Vagina (tissue), 2 donors: ENCODE data around the gene MGAT5. TPM values are rescaled to one million over a fixed set of nuclear protein-coding genes. Genes with fewer than 3 reads are reported as not detected.
A peak's percentile ranks its signal among the peaks of the same experiment; 100 is the strongest.

ENCODE experiments used
- DNase-seq, 2 donors: peaks; one replicate each; pipeline ENCODE4 v3.0.0-alpha.2; 2017; ENCODE audit errors: extremely low spot score in 2 of 2
- H3K27ac ChIP-seq: fragments of 200-600 bp; sonication (generic); one replicate; pipeline ENCODE4 v1.5.1; 2019
- H3K27me3 ChIP-seq: fragments of 200-600 bp; sonication (generic); one replicate; pipeline ENCODE4 v1.5.1; 2019
- H3K36me3 ChIP-seq, 2 donors: fragments of 200-600 bp; sonication (generic); one replicate each; pipeline ENCODE4 v1.5.1; 2017 to 2019
- H3K4me1 ChIP-seq: fragments of 200-600 bp; sonication (generic); one replicate; pipeline ENCODE4 v1.5.1; 2019
- H3K4me3 ChIP-seq, 2 donors: fragments of 200-600 bp; sonication (generic); 1 replicate in 1 of 2; 2 replicates in 1 of 2; pipeline ENCODE4 v1.5.1; 2016 to 2019
- H3K9me3 ChIP-seq: fragments of 200-600 bp; sonication (generic); one replicate; pipeline ENCODE4 v1.5.1; 2019
- CTCF ChIP-seq, 3 experiments: fragments of 450-650 bp in 2 of 3; fragments of 200-600 bp in 1 of 3; sonication (generic) in 1 of 3; IDR thresholded peaks; one replicate each; pipeline ENCODE4 v1.5.1; 2017 to 2019; ENCODE audit warnings: antibody characterized with exemption in 3 of 3, mild to moderate bottlenecking in 2 of 3, moderate library complexity in 2 of 3
- POLR2A ChIP-seq, 2 donors: fragments of 450-650 bp; IDR thresholded peaks; one replicate each; pipeline ENCODE4 v1.6.1; 2017; ENCODE audit warnings: antibody characterized with exemption in 2 of 2, mild to moderate bottlenecking in 2 of 2, moderate library complexity in 2 of 2
- POLR2AphosphoS5 ChIP-seq, 2 donors: sonication (generic); formaldehyde crosslinking; IDR thresholded peaks; one replicate each; pipeline ENCODE4 v1.9.0; 2017; ENCODE audit warnings: antibody characterized with exemption in 2 of 2, mild to moderate bottlenecking in 2 of 2, low read depth in 1 of 2; ENCODE audit not compliant: insufficient read depth in 1 of 2
- intact Hi-C: fragments of 100-400 bp; cut with DNase I; formaldehyde crosslinking; loops from one replicate; pipeline ENCODE4 v1.15.1; 2023
- total RNA-seq: library from RNA; depleted of rRNA; stranded (reverse); fragments of >200 nt; gene quantifications from one replicate; pipeline ENCODE4 v1.2.3, GENCODE V29; 2016

The MGAT5 gene
- total RNA-seq, 1 donor from 2014 or later: 16.7 TPM

DNA sequence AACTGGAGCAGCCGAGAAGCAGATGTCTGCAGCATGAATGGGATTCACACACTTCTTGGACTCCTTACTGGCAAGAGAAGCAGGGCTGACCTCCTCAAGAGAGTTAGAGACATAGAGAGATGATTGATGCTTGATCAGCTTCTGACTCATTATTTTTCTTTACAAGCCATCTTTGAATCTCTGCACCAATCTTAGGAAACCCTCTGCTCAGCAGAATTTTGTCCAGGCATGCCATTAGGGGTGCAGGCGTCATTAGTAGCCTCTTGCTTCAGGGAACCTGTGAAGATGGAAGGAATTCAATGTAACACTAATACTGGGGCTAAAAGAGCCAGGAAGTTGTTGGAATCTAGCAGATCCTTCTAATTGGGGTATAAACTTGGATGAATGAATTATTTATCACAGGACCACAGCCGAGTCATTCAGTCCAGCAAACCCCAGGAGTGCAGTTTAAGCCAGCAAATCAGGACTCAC is 151.8 kb downstream of the MGAT5 start:
- Histone ChIP-seq H3K27ac (no peak overlapping the region), H3K36me3 (peaks cover 0 to 11% of the 10 kb centered on the region in 2 donors), H3K4me3 (no peak overlapping the region), H3K4me1 (peaks cover 52% of the 10 kb centered on the region), H3K27me3 (no peaks in the 10 kb centered on the region), H3K9me3 (no peaks in the 10 kb centered on the region)
- intact Hi-C loops: no loop called here
- no peak for DNase-seq
- TF ChIP-seq POLR2AphosphoS5 (IDR thresholded peaks at IDR 0.05; ENCODE audit: insufficient read depth in 1 of 2, low read depth in 1 of 2) (no peak), CTCF (IDR thresholded peaks at IDR 0.05) (no peak), POLR2A (IDR thresholded peaks at IDR 0.05) (no peak)

- Histone ChIP-seq H3K36me3 (peaks cover 0 to 11% of the 10 kb centered on the region in 2 donors), H3K27me3 (no peaks in the 10 kb centered on the region), H3K4me1 (peaks cover 52% of the 10 kb centered on the region), H3K27ac (no peak overlapping the region), H3K4me3 (no peak overlapping the region), H3K9me3 (no peaks in the 10 kb centered on the region)
- TF ChIP-seq POLR2A (IDR thresholded peaks at IDR 0.05): no peak
- peak in 1 of 2 donors; percentile 33 for TF ChIP-seq POLR2AphosphoS5 (IDR thresholded peaks at IDR 0.05; ENCODE audit: insufficient read depth in 1 of 2, low read depth in 1 of 2)
- intact Hi-C loops: no loop called here
- no peak for DNase-seq
These were observed 152.4 kb downstream of the MGAT5 start for GRCh38 chr2:134406311-134406710.

GRCh38 chr2:134406736-134407135 is 152.9 kb downstream of the MGAT5 start:
- no peaks in the 10 kb centered on the region for H3K9me3 ChIP-seq
- H3K4me3 ChIP-seq: no peak overlapping the region
- DNase-seq: no peak
- H3K36me3 ChIP-seq: peaks cover 0 to 11% of the 10 kb centered on the region in 2 donors
- H3K27me3 ChIP-seq: no peaks in the 10 kb centered on the region
- H3K27ac ChIP-seq: no peak overlapping the region
- peaks cover 52% of the 10 kb centered on the region for H3K4me1 ChIP-seq
- TF ChIP-seq POLR2A (IDR thresholded peaks at IDR 0.05): no peak
- no peak for TF ChIP-seq CTCF (IDR thresholded peaks at IDR 0.05)
- no peak for TF ChIP-seq POLR2AphosphoS5 (IDR thresholded peaks at IDR 0.05; ENCODE audit: insufficient read depth in 1 of 2, low read depth in 1 of 2)
- intact Hi-C loops: no loop called here

GRCh38 chr2:134407154-134407890 is 153.4 kb downstream of the MGAT5 start:
- peaks cover 48% of the 10 kb centered on the region for H3K4me1 ChIP-seq

GRCh38 chr2:134408386-134408785 is 154.5 kb downstream of the MGAT5 start:
- TF ChIP-seq POLR2AphosphoS5 (IDR thresholded peaks at IDR 0.05; ENCODE audit: insufficient read depth in 1 of 2, low read depth in 1 of 2) (no peak), POLR2A (IDR thresholded peaks at IDR 0.05) (no peak), CTCF (IDR thresholded peaks at IDR 0.05) (no peak)
- Histone ChIP-seq H3K27me3 (no peaks in the 10 kb centered on the region), H3K9me3 (no peaks in the 10 kb centered on the region), H3K36me3 (peaks cover 0 to 7% of the 10 kb centered on the region in 2 donors), H3K4me1 (peaks cover 44% of the 10 kb centered on the region), H3K27ac (no peak overlapping the region), H3K4me3 (no peak overlapping the region)
- DNase-seq: no peak
- intact Hi-C loops: no loop called here

More at GRCh38 chr2:134407154-134407890, 153.4 kb downstream of the MGAT5 start:
- intact Hi-C loops: no loop called here
- Histone ChIP-seq H3K27ac (no peak overlapping the region), H3K9me3 (no peaks in the 10 kb centered on the region), H3K27me3 (no peaks in the 10 kb centered on the region), H3K4me3 (no peak overlapping the region), H3K36me3 (peaks cover 0 to 11% of the 10 kb centered on the region in 2 donors)
- TF ChIP-seq POLR2AphosphoS5 (IDR thresholded peaks at IDR 0.05; ENCODE audit: insufficient read depth in 1 of 2, low read depth in 1 of 2): no peak
- no peak for DNase-seq

DNA sequence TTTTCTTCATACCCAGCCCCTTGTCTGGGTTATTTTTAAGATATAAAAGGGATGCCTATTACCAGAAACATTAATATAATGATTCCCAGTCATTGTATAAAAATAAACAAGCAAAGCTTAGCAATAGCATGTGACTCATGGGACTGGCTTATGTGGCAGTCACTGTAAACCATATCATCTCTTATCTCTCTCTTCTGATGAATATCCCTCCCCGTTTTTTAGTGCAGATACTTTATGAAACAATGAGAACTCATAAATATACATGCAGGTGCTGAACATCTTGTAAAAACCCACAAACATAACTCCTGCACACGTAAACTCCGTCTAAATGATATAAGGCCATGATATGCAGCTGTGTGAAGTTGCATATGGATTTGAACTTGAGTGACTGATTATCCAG is 154.9 kb downstream of the MGAT5 start:
- TF ChIP-seq POLR2AphosphoS5 (IDR thresholded peaks at IDR 0.05; ENCODE audit: insufficient read depth in 1 of 2, low read depth in 1 of 2) (no peak), POLR2A (IDR thresholded peaks at IDR 0.05) (no peak), CTCF (IDR thresholded peaks at IDR 0.05) (no peak)
- Histone ChIP-seq H3K27ac (no peak overlapping the region), H3K9me3 (no peaks in the 10 kb centered on the region), H3K4me3 (no peak overlapping the region), H3K36me3 (peaks cover 0 to 3% of the 10 kb centered on the region in 2 donors), H3K27me3 (no peaks in the 10 kb centered on the region), H3K4me1 (peaks cover 44% of the 10 kb centered on the region)
- intact Hi-C loops: no loop called here
- no peak for DNase-seq
